NOMO-1 (cell line): ENCODE measurements around the gene TOGARAM2.

ENCODE experiments used
- DNase-seq, 2 experiments: peaks; one replicate each; lab custom pipeline; 2025; ENCODE audit not compliant: unreplicated experiment in 2 of 2; lab: John Stamatoyannopoulos, UW

Gene TOGARAM2

DNA sequence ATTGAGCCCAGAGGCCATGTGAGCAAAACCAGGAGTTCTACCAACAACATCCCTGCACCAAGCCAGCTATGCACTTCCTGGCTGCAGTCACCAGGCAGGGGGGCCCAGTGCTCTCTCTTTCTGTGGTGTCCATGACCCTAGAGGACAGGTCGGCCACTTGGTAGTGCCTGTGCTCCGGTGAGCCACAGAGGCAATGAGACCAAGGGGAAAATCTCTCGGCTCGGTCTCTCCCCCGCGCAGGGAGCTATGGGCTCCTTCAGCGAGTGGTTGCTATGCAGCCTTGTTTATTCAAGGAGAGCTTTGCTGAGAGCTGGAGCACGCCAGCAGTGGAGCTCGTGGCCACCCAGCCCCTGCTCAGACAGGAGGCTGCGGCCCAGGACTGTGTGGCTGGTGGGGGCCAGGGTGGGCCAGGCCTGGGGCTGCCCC is at the start of gene TOGARAM2:
Gene TOGARAM2 (plus strand): TSS at position 283 of the 426 bp plus-strand sequence. CDS start 13,537 bp downstream, outside the sequence.
- no peak for DNase-seq

GRCh38 chr2:28934769-28935168 is 46.3 kb upstream of the TOGARAM2 start:
- DNase-seq: no peak

GRCh38 chr2:28941008-28941407 is 40.1 kb upstream of the TOGARAM2 start:
- no peak for DNase-seq

GRCh38 chr2:28944535-28945248 is 36.4 kb upstream of the TOGARAM2 start:
- no peak for DNase-seq

GRCh38 chr2:28948160-28948559 is 32.9 kb upstream of the TOGARAM2 start:
- no peak for DNase-seq

DNA sequence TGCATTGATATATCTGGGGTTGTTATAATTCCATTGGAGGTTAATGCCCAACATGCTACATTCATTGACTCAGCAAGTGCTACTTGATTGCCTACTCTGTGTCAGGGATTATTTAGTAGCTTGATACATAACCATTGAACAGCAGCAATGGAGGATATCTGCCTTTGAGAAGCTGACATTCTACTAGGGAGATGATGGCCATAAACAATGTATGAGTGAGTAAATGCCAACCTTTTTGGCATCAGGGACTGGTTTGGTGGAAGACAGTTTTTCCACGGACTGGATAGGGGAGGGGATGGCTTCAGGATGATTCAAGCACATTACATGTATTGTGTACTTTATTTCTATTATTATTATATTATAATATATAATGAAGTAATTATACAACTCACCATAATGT is 31.9 kb upstream of the TOGARAM2 start:
- DNase-seq: no peak

- no peak for DNase-seq
Observed at GRCh38 chr2:28949617-28950305, 31.3 kb upstream of the TOGARAM2 start.

- DNase-seq: no peak
Observed at GRCh38 chr2:28950941-28951630, 30.0 kb upstream of the TOGARAM2 start.

DNA sequence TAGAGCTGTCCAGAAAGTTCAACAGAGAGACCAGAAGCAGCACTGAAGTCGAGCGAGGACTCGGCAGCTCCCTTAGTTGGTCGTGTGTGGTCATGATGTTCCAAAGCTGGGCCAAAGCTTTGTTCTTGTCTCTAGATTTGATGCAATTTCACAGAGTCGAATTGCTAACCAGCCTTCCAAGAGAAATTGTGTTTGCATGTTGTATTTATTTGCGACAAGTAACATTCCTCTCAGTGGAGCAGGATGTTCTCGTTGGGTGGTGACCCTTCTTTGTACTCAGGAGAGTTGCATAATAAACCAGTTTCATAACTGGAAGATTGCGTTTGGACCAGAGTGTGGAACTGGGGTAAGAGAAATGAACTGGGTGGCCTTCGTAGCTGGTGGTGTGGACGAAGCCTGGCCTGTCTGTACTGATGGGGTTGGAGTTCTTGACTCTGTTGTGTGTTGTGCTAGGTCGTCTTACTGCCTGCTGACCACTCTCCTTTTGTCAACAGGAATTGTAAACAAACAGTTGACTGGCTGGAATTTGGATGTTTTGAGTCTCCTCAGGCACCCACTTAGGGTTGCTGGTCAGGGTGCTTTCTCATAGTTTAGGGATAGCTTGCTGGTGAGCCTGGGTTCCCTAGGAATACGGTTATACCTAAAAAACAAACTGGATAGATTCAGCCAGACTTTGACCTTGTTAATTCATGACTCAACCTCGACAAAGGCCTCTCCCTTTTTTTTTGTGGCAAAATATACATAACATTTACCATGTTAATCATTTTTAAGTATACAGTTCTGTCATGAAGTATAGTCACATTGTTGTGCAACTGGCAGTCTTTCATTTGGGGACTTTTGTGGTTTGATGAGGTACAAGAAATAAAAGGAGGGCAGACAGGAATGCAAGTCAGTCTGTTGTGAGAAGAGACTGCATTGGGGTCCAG is 28.9 kb upstream of the TOGARAM2 start:
- DNase-seq: peak; percentile 18 to 49

- DNase-seq: peak in 1 of 2 experiments; percentile 43
Observed at GRCh38 chr2:28952836-28953211, 28.3 kb upstream of the TOGARAM2 start.

DNA sequence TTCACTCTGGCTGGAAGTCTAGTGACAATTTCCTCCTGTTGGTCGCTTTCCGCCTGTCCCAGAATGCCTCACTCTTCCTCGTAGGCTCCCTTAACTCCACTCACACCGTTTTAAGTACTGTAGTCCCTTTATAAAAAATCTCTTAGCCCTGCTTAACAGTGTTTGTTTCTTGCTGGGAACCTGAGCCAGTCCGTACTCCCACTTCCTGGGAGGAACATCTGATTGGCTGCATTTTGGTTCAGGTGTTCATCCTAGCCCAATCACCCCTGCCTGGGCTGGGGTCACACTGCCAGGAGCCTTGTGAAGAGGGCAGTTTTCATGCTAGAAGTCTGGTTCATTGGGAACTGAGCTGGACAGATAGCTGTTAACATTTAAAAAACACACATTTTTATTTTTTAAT is 25.6 kb upstream of the TOGARAM2 start:
- DNase-seq: no peak

DNA sequence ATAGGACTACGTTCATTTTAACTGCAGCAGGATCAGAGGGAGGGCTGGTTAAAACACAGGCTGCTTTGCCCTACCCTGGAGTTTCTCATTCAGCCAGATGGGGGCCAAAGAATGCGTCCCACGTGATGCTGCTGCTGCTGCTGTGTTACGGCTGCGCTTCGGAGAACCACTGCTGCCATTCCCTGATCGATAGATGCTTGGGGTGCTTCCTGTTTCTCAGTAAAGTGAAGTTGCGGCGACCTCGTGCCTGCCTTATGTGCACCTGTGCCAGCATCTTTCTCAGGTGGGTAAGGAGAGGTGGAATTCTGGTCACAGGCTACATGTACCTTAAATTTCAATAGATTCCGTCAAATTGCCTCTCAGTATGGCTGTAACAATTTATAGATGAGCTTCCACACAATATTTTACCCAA is 24.7 kb upstream of the TOGARAM2 start:
- no peak for DNase-seq

DNA sequence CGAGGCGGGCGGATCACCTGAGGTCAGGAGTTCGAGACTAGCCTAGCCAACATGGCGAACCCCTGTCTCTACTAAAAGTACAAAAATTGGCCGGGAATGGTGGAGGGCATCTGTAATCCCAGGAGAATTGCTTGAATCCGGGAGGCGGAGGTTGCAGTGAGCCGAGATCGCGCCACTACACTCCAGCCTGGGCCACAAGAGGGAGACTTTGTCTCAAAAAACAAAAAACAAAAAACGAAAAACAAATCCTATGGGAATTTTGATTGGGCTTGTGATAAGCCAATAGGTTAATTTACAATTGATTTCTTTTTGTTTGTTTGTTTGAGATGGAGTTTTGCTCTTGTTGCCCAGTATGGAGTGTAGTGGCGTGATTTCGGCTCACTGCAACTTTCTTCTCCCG is 24.2 kb upstream of the TOGARAM2 start:
- DNase-seq: no peak

DNA sequence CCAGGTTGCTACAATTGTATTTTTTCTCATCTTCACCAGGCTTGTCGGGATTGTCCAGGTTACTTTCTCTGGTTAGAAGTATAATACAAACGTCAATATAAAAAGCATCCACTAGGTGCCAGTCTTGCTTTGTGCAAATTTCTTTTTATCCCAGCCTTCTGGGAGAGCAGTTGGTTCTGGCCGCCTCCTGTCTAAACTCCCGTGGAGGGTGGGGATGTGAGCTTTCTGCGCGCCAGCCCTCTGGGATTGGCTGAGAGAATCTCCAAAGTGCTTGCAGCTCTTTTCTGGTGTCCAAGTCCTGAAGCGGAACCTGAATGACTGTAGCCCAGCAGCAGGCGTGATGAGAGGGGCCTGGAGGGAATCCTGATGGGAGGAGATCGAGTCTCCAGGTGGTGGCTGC is 22.4 kb upstream of the TOGARAM2 start:
- peak; percentile 20 to 59 for DNase-seq

DNA sequence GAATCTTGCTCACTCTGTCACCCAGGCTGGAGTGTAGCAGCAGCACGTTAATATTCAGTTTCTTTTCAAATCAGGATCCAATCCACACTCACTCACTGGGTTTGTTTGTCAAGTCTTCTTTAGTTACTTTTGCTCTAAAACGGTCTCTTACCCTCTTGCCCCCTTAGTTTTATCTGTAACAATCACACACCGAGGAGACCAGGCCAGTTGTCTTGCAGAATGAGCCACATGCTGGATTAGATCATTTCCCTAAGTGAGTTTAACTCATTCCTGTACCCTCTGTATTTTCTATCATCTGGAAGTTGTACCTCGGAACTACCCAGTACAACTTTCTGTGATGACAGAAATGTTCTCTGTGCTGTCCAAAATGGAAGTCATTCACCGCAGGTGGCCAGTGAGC is 20.7 kb upstream of the TOGARAM2 start:
- no peak for DNase-seq

GRCh38 chr2:28962505-28962904 is 18.6 kb upstream of the TOGARAM2 start:
- no peak for DNase-seq

DNA sequence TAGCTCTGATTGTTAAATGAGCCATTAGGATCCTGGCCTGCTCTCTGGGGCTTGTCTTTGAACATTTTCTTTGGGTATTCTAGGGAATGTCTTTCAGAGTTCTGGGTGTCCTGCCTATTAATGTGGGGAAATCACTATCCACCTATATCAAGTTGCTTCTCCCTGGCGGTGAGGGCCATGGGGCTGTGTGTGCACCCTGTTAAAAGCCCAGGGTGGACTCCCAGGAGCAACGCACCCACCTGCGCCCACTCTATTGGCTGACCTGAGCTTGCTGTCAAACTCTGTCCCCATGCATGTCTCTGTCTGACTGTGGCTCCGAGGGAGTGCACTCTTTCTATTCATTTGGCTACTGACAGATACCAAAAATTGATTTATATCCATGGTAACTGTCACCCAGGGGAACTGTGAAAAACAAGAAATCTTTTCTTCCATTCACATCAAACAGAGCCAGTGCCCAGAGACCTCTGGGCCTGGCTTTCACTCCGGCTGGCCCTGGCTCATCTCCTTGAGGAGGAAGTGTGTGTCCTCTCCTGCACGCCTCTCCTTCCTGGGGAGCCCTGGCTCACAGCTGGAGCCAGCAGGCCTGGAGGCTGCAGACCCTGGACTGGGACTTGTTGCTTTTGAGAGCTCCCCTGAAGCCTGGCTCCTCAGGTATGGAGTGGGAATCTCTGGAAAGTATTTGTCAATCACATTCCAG is 10.5 kb upstream of the TOGARAM2 start:
- no peak for DNase-seq

DNA sequence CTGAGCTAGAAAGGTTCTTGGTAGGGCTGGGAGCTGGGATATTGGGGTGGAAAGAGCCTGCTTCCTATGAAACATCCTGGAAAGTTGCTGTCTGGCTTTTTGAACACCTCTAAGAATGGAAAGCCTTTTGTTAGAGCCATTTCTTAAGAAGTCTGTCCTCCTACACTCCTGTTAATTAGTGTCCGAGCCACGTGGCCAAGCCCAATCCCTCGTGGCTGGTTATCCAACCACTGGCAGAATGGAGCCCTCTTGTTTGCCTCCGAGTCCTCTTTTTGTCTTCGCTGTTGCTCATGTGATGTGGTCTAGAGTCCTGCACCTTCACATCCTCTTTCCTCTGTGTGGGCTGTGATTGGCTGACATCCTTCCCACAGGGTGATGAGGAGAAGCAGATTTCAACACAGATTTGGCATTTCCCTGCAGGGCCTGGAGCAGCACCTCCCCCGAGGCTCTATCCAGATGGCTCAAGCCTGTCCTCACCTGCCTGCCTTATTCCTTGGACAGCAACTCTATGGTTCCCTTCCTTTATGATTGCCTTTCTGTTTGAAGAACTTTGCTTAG is 8.2 kb upstream of the TOGARAM2 start:
- peak in 1 of 2 experiments; percentile 7 for DNase-seq

DNA sequence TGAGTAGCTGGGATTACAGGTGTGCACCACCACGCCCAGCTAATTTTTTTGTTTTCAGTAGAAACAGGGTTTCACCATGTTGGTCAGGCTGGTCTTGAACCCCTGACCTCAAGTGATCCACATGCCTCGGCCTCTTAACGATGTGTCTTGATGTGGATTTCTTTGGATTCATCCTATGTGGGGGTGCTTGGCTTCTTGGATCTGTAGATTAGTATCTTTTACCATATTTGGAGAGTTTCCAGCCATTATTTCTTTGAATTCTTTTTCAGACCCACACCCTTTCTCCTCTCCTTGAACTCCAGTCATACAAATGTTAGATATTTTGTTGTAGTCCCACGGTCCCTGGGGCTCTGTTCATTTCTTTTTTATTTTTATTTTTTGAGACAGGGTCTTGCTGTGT is 6.8 kb upstream of the TOGARAM2 start:
- DNase-seq: no peak

- no peak for DNase-seq
Observed at GRCh38 chr2:28975671-28976070, 5.4 kb upstream of the TOGARAM2 start.
